Neural crest cell (in vitro differentiated cells): ENCODE results near the gene RPS24. TPM values are rescaled to one million over a fixed set of nuclear protein-coding genes. Genes with fewer than 3 reads are reported as not detected.
A peak's percentile ranks its signal among the peaks of the same experiment; 100 is the strongest.
"Not testable (repeated sequence)": the region's sequence is repeated elsewhere in the genome, so short reads cannot be mapped to it uniquely, and the experiment has no call there.

Source experiments
- DNase-seq: peaks from one replicate; pipeline ENCODE4 v3.0.0; 2021; ENCODE audit warnings: low read depth, mixed read lengths, low spot score
- H3K27ac Mint-ChIP-seq: one replicate; pipeline ENCODE4 v1.8.0; 2021; ENCODE audit warnings: mild to moderate bottlenecking, mixed read lengths; ENCODE audit not compliant: unreplicated experiment
- H3K27me3 Mint-ChIP-seq: 2 replicates; pipeline ENCODE4 v1.8.0; 2021; ENCODE audit warnings: low read depth, mild to moderate bottlenecking, mixed read lengths
- H3K36me3 Mint-ChIP-seq: 2 replicates; pipeline ENCODE4 v1.8.0; 2021; ENCODE audit warnings: low read depth, mild to moderate bottlenecking, mixed read lengths
- H3K4me1 Mint-ChIP-seq: 2 replicates; pipeline ENCODE4 v1.8.0; 2021; ENCODE audit warnings: mixed read lengths
- H3K4me3 Mint-ChIP-seq: one replicate; pipeline ENCODE4 v1.8.0; 2021; ENCODE audit warnings: mild to moderate bottlenecking, mixed read lengths
- H3K9me3 Mint-ChIP-seq: 2 replicates; pipeline ENCODE4 v1.8.0; 2021; ENCODE audit warnings: mixed read lengths
- total RNA-seq: library from RNA; stranded (reverse); gene quantifications from 2 replicates; pipeline ENCODE4 v1.2.1, GENCODE V29; 2021
- TF ChIP-seq, protein P1 (sequence below): fragments of 200-600 bp; sonication (generic); conservative IDR thresholded peaks from 2 replicates; pipeline ENCODE4 v1.5.0; 2021; ENCODE audit warnings: antibody characterized with exemption, mild to moderate bottlenecking

RPS24 gene
- total RNA-seq, 1 donor from 2014 or later = 1,546 TPM

DNA sequence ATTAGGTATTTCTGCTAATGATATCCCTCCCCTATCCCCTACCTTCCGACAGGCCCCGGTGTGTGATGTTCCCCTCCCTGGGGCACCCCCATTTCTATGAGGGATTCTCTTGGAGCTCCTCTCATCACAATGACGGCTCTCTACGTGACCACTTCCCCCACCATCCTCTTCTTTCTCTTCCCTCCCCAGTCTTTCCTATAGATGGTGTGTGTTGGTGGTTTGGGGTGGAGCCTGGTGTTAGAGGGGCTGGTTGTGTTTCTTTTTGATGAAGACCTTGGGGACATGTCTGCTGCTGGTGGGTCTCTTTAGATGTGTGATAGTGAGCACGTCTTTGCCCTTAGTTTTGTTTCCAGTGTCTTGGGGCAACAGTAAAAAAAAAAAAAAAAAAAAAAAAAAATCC is 28.6 kb downstream of the RPS24 start:
- Mint-ChIP-seq H3K4me3 (no peak overlapping the region), H3K27me3 (no peaks in the 10 kb centered on the region), H3K9me3 (no peaks in the 10 kb centered on the region), H3K4me1 (peaks cover 14% of the 10 kb centered on the region), H3K27ac (no peak overlapping the region), H3K36me3 (no peaks in the 10 kb centered on the region)
- DNase-seq = no peak
- TF ChIP-seq, protein P1, sequence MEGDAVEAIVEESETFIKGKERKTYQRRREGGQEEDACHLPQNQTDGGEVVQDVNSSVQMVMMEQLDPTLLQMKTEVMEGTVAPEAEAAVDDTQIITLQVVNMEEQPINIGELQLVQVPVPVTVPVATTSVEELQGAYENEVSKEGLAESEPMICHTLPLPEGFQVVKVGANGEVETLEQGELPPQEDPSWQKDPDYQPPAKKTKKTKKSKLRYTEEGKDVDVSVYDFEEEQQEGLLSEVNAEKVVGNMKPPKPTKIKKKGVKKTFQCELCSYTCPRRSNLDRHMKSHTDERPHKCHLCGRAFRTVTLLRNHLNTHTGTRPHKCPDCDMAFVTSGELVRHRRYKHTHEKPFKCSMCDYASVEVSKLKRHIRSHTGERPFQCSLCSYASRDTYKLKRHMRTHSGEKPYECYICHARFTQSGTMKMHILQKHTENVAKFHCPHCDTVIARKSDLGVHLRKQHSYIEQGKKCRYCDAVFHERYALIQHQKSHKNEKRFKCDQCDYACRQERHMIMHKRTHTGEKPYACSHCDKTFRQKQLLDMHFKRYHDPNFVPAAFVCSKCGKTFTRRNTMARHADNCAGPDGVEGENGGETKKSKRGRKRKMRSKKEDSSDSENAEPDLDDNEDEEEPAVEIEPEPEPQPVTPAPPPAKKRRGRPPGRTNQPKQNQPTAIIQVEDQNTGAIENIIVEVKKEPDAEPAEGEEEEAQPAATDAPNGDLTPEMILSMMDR = no peak

DNA sequence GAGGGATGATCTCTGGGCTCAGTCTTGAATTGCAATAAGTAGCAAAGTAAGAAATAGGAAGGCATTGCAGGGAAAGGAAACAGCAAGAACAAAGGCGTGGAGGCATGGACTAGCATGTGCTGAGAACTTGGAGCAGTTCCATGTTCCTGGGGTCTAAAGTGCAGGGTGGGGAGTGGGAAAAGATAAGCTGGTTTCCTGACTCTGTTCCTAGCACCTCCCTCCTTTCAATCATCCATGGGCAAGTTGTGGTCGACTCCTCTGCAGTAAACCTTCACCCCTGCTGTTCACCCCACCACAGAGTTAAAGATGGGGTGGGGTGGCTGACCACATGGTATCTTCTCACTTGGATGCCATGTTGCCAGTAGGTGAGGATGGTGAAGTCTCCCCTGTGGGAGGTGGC is 29.6 kb downstream of the RPS24 start:
- Mint-ChIP-seq H3K4me3 (no peak overlapping the region), H3K27me3 (no peaks in the 10 kb centered on the region), H3K36me3 (no peaks in the 10 kb centered on the region), H3K27ac (no peak overlapping the region), H3K4me1 (peaks cover 16% of the 10 kb centered on the region), H3K9me3 (no peaks in the 10 kb centered on the region)
- TF ChIP-seq, protein P1 = no peak
- DNase-seq = no peak

DNA sequence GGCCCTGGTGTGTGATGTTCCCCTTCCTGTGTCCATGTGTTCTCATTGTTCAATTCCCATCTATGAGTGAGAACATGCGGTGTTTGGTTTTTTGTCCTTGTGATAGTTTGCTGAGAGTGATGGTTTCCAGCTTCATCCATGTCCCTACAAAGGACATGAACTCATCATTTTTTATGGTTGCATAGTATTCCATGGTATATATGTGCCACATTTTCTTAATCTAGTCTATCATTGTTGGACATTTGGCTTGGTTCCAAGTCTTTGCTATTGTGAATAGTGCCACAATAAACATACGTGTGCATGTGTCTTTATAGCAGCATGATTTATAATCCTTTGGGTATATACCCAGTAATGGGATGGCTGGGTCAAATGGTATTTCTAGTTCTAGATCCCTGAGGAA is 31.3 kb downstream of the RPS24 start:
- not testable (repeated sequence) for DNase-seq, H3K27me3 Mint-ChIP-seq, H3K36me3 Mint-ChIP-seq, H3K4me3 Mint-ChIP-seq, H3K9me3 Mint-ChIP-seq, H3K27ac Mint-ChIP-seq
- H3K4me1 Mint-ChIP-seq = peaks cover 16% of the 10 kb centered on the region

DNA sequence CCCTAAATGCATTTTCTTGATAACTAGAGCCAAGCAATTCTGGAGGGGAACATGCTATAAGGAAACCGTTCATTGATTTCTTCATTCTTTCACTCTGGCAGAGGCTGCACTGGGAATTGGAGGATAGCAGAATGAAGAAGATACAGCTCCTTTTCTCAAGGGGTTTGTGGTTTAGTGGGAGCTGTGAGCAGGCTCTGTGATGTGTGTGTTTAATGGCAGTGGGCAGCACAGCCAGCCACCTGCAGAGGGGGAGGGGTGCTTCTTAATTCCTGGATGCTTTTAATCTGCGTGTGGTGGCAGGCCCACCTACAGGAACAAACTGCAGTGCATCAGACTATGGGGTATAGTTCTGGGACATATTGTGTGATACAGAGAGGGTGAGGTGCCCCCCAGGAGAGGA is 31.9 kb downstream of the RPS24 start:
- H3K4me3 Mint-ChIP-seq = no peak overlapping the region
- no peaks in the 10 kb centered on the region for H3K27me3 Mint-ChIP-seq
- DNase-seq = no peak
- TF ChIP-seq, protein P1 = no peak
- no peaks in the 10 kb centered on the region for H3K36me3 Mint-ChIP-seq
- no peaks in the 10 kb centered on the region for H3K9me3 Mint-ChIP-seq
- peaks cover 16% of the 10 kb centered on the region for H3K4me1 Mint-ChIP-seq
- H3K27ac Mint-ChIP-seq = peak overlapping the region; percentile 92

DNA sequence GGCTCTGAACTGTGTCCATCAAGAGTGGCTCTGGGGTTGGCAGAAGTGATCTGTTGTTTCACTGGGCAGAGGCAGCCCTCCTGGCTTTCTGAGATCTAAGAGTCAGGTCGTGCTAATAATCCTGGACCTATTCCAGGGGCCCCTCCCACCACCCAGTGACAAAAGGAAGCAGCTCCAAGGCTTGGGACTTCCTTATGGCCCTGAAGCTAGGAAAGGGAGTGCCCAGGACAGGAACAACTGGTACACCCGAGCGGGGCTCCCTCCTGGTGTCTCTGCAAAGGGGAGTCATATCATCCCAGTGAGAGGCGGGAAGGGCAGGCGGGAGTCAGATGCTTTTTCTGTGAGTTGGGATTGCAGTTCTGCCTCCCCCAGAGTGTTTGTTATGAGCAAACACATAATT is 32.3 kb downstream of the RPS24 start:
- H3K4me3 Mint-ChIP-seq = no peak overlapping the region
- TF ChIP-seq, protein P1 = no peak
- H3K27me3 Mint-ChIP-seq = no peaks in the 10 kb centered on the region
- no peaks in the 10 kb centered on the region for H3K9me3 Mint-ChIP-seq
- H3K36me3 Mint-ChIP-seq = no peaks in the 10 kb centered on the region
- peaks cover 16% of the 10 kb centered on the region for H3K4me1 Mint-ChIP-seq
- no peak overlapping the region for H3K27ac Mint-ChIP-seq
- no peak for DNase-seq

DNA sequence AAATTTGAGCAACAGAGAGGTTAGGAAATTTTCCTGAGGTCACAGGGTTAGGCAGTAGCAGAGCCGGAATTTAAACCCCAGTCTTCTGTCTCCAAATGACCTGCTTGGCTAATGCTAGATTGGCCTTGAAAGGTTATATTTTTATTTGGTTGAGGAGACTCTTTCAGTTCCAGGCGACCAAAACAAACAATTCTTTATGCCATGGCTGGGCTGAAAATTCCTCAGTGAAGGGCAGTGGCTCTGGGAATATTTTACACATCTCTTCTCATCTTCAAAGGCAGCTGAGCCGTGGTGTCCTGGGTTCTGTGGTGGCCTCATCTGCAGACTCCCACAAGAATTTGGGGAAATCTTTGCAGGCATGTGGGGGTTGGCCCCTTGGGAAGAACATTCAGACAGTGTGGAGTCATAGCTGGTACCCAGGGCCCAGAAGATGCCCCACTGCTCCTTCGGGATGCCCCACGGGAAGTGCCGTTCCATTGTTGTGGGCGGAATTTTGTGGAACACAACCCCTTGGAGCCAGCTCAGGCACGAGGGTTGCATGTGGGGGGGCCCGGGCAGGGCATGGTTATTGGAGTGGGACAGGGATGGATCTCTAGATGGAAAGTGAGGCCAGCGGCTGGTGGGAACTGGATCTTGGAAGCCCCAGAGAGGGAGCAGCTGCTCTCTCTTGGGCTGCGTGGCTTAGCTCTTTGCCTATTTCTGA is 33.2 kb downstream of the RPS24 start:
- Mint-ChIP-seq H3K27ac (no peak overlapping the region), H3K4me1 (peaks cover 16% of the 10 kb centered on the region), H3K36me3 (no peaks in the 10 kb centered on the region), H3K9me3 (no peaks in the 10 kb centered on the region), H3K4me3 (no peak overlapping the region), H3K27me3 (no peaks in the 10 kb centered on the region)
- TF ChIP-seq, protein P1 = no peak
- no peak for DNase-seq
